Naive thymus-derived CD4-positive, alpha-beta T cell (primary cell): ENCODE results near the gene CIBAR2. TPM values are rescaled to one million over a fixed set of nuclear protein-coding genes. Genes with fewer than 3 reads are reported as not detected.

Source experiments
- ATAC-seq: fragments of 150-1000 bp; cut with Tn5 transposase; 2 replicates; pipeline ENCODE4 v1.10.0; 2021; ENCODE audit warnings: mild to moderate bottlenecking, moderate library complexity
- CTCF ChIA-PET: fragments of 350-600 bp; sonication (Branson Sonifier 250); formaldehyde crosslinking; loops from one replicate; lab custom pipeline; 2021; ENCODE audit warnings: antibody characterized with exemption; lab: Charles Lee
- POLR2A ChIA-PET: fragments of 350-600 bp; sonication (Branson Sonifier 250); formaldehyde crosslinking; loops from one replicate; lab custom pipeline; 2021; ENCODE audit warnings: antibody characterized with exemption, inconsistent platforms; lab: Charles Lee
- DNase-seq, 9 donors: peaks; one replicate each; pipeline versions ENCODE4 v3.0.0 to v3.0.0-alpha.2; 2020 to 2022; ENCODE audit warnings: mixed read lengths in 1 of 9
- H3K27ac ChIP-seq: one replicate; pipeline ENCODE4 v1.7.0; 2013; ENCODE audit warnings: mild to moderate bottlenecking, low read depth, low read length, moderate library complexity
- H3K27me3 ChIP-seq, 2 donors: one replicate each; pipeline ENCODE4 v1.7.0; 2013; ENCODE audit warnings: low read length in 2 of 2, mild to moderate bottlenecking in 2 of 2, moderate library complexity in 2 of 2; ENCODE audit not compliant: control insufficient read depth in 2 of 2, insufficient read depth in 2 of 2
- H3K36me3 ChIP-seq, 3 experiments: 1 replicate in 2 of 3; 2 replicates in 1 of 3; pipeline ENCODE4 v1.7.0; 2013; ENCODE audit warnings: low read length in 3 of 3, mild to moderate bottlenecking in 3 of 3, moderate library complexity in 1 of 3; ENCODE audit not compliant: insufficient read depth in 3 of 3, control insufficient read depth in 2 of 3
- H3K4me1 ChIP-seq, 2 donors: one replicate each; pipeline ENCODE4 v1.7.0; 2013; ENCODE audit warnings: low read length in 2 of 2, mild to moderate bottlenecking in 2 of 2, moderate library complexity in 1 of 2; ENCODE audit not compliant: control insufficient read depth in 2 of 2, insufficient read depth in 2 of 2
- H3K4me3 ChIP-seq: 2 replicates; pipeline ENCODE4 v1.7.0; 2013; ENCODE audit warnings: mild to moderate bottlenecking, low read length
- H3K9me3 ChIP-seq, 3 experiments: 1 replicate in 2 of 3; 2 replicates in 1 of 3; pipeline ENCODE4 v1.7.0; 2013; ENCODE audit warnings: low read length in 3 of 3; ENCODE audit not compliant: control insufficient read depth in 2 of 3
- H3K27ac Mint-ChIP-seq, 9 donors: one replicate each; pipeline ENCODE4 v1.8.0; 2020 to 2022; ENCODE audit warnings: mixed read lengths in 9 of 9, mild to moderate bottlenecking in 8 of 9, moderate library complexity in 5 of 9, inconsistent platforms in 2 of 9
- H3K27me3 Mint-ChIP-seq, 5 donors: one replicate each; pipeline ENCODE4 v1.8.0; 2021 to 2022; ENCODE audit warnings: mixed read lengths in 5 of 5, mild to moderate bottlenecking in 1 of 5
- H3K36me3 Mint-ChIP-seq, 5 donors: one replicate each; pipeline ENCODE4 v1.8.0; 2020 to 2022; ENCODE audit warnings: mixed read lengths in 5 of 5, mild to moderate bottlenecking in 3 of 5, inconsistent platforms in 1 of 5
- H3K4me1 Mint-ChIP-seq, 7 donors: one replicate each; pipeline ENCODE4 v1.8.0; 2020 to 2022; ENCODE audit warnings: mixed read lengths in 7 of 7, mild to moderate bottlenecking in 3 of 7, inconsistent platforms in 1 of 7
- H3K4me3 Mint-ChIP-seq, 10 donors: one replicate each; pipeline ENCODE4 v1.8.0; 2020 to 2022; ENCODE audit warnings: mild to moderate bottlenecking in 10 of 10, mixed read lengths in 10 of 10, moderate library complexity in 6 of 10, inconsistent platforms in 2 of 10
- H3K9me3 Mint-ChIP-seq, 11 donors: one replicate each; pipeline ENCODE4 v1.8.0; 2020 to 2022; ENCODE audit warnings: mixed read lengths in 11 of 11, mild to moderate bottlenecking in 4 of 11, inconsistent platforms in 1 of 11, moderate library complexity in 1 of 11
- intact Hi-C, 2 donors: fragments of 100-400 bp; cut with micrococcal nuclease; formaldehyde crosslinking; loops; one replicate each; pipeline ENCODE4 v1.15.1; 2023
- polyA plus RNA-seq, 2 donors: library from polyadenylated mRNA; unstranded; fragments of 300-500 nt; fragmentation: Illumina TruSeq; gene quantifications; one replicate each; pipeline ENCODE4 v1.2.3, GENCODE V29; 2021
- total RNA-seq, 6 experiments: library from RNA in 5 of 6; stranded (reverse) in 5 of 6; gene quantifications; 1 replicate in 5 of 6; 2 replicates in 1 of 6; pipeline ENCODE4 v1.2.3 and lab custom pipeline; 2021 to 2026

CIBAR2 gene
- total and polyA plus RNA-seq, 7 experiments from 2014 or later, result not detected

- H3K27ac Mint-ChIP-seq, result peak overlapping the region; percentile 54 to 96 (median 90)
- DNase-seq (peak in 6 of 9 donors; percentile 16 to 54 (median 46)), ATAC-seq (peak; percentile 87)
- no peaks in the 10 kb centered on the region for H3K9me3 Mint-ChIP-seq
- Histone ChIP-seq H3K36me3 (no peaks in the 10 kb centered on the region), H3K27ac (peak overlapping the region; percentile 49), H3K27me3 (no peaks in the 10 kb centered on the region), H3K4me3 (no peak overlapping the region), H3K9me3 (no peaks in the 10 kb centered on the region), H3K4me1 (peaks cover 26 to 40% of the 10 kb centered on the region in 2 donors)
- H3K4me1 Mint-ChIP-seq, result peaks cover 16 to 50% (median 47%) of the 10 kb centered on the region in 7 donors
- intact Hi-C loops, result loop anchor here in 1 of 2 donors (1.0 kb wide), 1 partner anchor 10 kb away; no protein-coding TSS in a partner anchor
- peak overlapping the region; percentile 16 to 80 (median 72) for H3K4me3 Mint-ChIP-seq
- no peaks in the 10 kb centered on the region for H3K36me3 Mint-ChIP-seq
- H3K27me3 Mint-ChIP-seq, result no peaks in the 10 kb centered on the region
- ChIA-PET CTCF (interaction anchor here (0.6 to 2.1 kb wide), 5 partner anchors 10 to 138 kb away, joined by 6 to 9 read pairs (median 8); partner anchors contain the start of gene KIAA0513), POLR2A (interaction anchor here (0.6 to 1.9 kb wide), 7 partner anchors 10 to 466 kb away, joined by 3 to 7 read pairs (median 4); partner anchors contain the start of gene KIAA0513)
Measured at GRCh38 chr16:85104821-85105391, 7.4 kb downstream of the CIBAR2 start.

- ATAC-seq (no peak), DNase-seq (no peak)
- H3K27me3 Mint-ChIP-seq, result no peaks in the 10 kb centered on the region
- no peaks in the 10 kb centered on the region for H3K27me3 ChIP-seq
- H3K4me1 Mint-ChIP-seq, result peaks cover 16 to 48% (median 45%) of the 10 kb centered on the region in 7 donors
- no peaks in the 10 kb centered on the region for H3K36me3 ChIP-seq
- H3K4me1 ChIP-seq, result peaks cover 26 to 42% of the 10 kb centered on the region in 2 donors
- ChIA-PET CTCF (interaction anchor here (1.1 to 2.1 kb wide), 4 partner anchors 11 to 77 kb away, joined by 6 to 9 read pairs (median 8); partner anchors contain the start of gene KIAA0513), POLR2A (interaction anchor here (1.0 to 1.9 kb wide), 3 partner anchors 9 to 76 kb away, joined by 5 to 7 read pairs (median 6); partner anchors contain the start of gene KIAA0513)
- peak overlapping the region in 8 of 9 donors; percentile 77 to 96 (median 90) for H3K27ac Mint-ChIP-seq
- H3K9me3 ChIP-seq, result no peaks in the 10 kb centered on the region
- intact Hi-C loops, result no loop called here
- no peak overlapping the region for H3K4me3 ChIP-seq
- H3K9me3 Mint-ChIP-seq, result no peaks in the 10 kb centered on the region
- H3K27ac ChIP-seq, result peak overlapping the region; percentile 36
- H3K4me3 Mint-ChIP-seq, result peak overlapping the region in 6 of 10 donors; percentile 9 to 74 (median 58)
- no peaks in the 10 kb centered on the region for H3K36me3 Mint-ChIP-seq
Measured at GRCh38 chr16:85104147-85104546, 8.1 kb downstream of the CIBAR2 start.

- ChIA-PET CTCF (interaction anchor here (0.5 to 2.1 kb wide), 4 partner anchors 12 to 56 kb away, joined by 3 to 9 read pairs (median 3); no protein-coding TSS in a partner anchor), POLR2A (interaction anchor here (1.2 to 1.9 kb wide), 2 partner anchors 75 to 92 kb away, joined by 6 to 7 read pairs; partner anchors contain the start of genes KIAA0513 and ZDHHC7)
- no peaks in the 10 kb centered on the region for H3K36me3 Mint-ChIP-seq
- H3K4me3 Mint-ChIP-seq, result peak overlapping the region; percentile 3 to 74 (median 48)
- no peaks in the 10 kb centered on the region for H3K27me3 ChIP-seq
- H3K4me3 ChIP-seq, result no peak overlapping the region
- H3K36me3 ChIP-seq, result no peaks in the 10 kb centered on the region
- no peaks in the 10 kb centered on the region for H3K27me3 Mint-ChIP-seq
- intact Hi-C loops, result no loop called here
- H3K27ac ChIP-seq, result peak overlapping the region; percentile 36
- ATAC-seq, result peak; percentile 19
- H3K9me3 Mint-ChIP-seq, result no peaks in the 10 kb centered on the region
- H3K4me1 Mint-ChIP-seq, result peaks cover 21 to 48% (median 45%) of the 10 kb centered on the region in 7 donors
- peaks cover 26 to 42% of the 10 kb centered on the region in 2 donors for H3K4me1 ChIP-seq
- no peaks in the 10 kb centered on the region for H3K9me3 ChIP-seq
- H3K27ac Mint-ChIP-seq, result peak overlapping the region in 8 of 9 donors; percentile 73 to 94 (median 86)
- DNase-seq, result no peak
Measured at GRCh38 chr16:85103114-85104079, 8.9 kb downstream of the CIBAR2 start.

GRCh38 chr16:85101956-85102630 lies 10.2 kb downstream of the CIBAR2 start:
- intact Hi-C loops, result no loop called here
- no peaks in the 10 kb centered on the region for H3K9me3 Mint-ChIP-seq
- no peaks in the 10 kb centered on the region for H3K27me3 Mint-ChIP-seq
- H3K36me3 Mint-ChIP-seq, result no peaks in the 10 kb centered on the region
- Histone ChIP-seq H3K27ac (no peak overlapping the region), H3K4me3 (no peak overlapping the region), H3K36me3 (no peaks in the 10 kb centered on the region), H3K9me3 (no peaks in the 10 kb centered on the region), H3K4me1 (peaks cover 26 to 42% of the 10 kb centered on the region in 2 donors), H3K27me3 (no peaks in the 10 kb centered on the region)
- peak overlapping the region in 6 of 9 donors; percentile 29 to 91 (median 86) for H3K27ac Mint-ChIP-seq
- ChIA-PET POLR2A (interaction anchor here (0.7 kb wide), 1 partner anchor 10 kb away, joined by 3 read pairs; no protein-coding TSS in a partner anchor), CTCF (interaction anchor here (0.6 to 1.6 kb wide), 3 partner anchors 11 to 67 kb away, joined by 3 read pairs; no protein-coding TSS in a partner anchor)
- ATAC-seq (no peak), DNase-seq (no peak)
- peak overlapping the region in 1 of 10 donors; percentile 32 for H3K4me3 Mint-ChIP-seq
- H3K4me1 Mint-ChIP-seq, result peaks cover 15 to 48% (median 45%) of the 10 kb centered on the region in 7 donors

GRCh38 chr16:85100265-85100664 lies 12.0 kb downstream of the CIBAR2 start:
- Histone ChIP-seq H3K4me3 (no peak overlapping the region), H3K36me3 (no peaks in the 10 kb centered on the region), H3K4me1 (peaks cover 23 to 38% of the 10 kb centered on the region in 2 donors), H3K27me3 (no peaks in the 10 kb centered on the region), H3K27ac (no peak overlapping the region), H3K9me3 (no peaks in the 10 kb centered on the region)
- intact Hi-C loops, result no loop called here
- peaks cover 15 to 40% (median 35%) of the 10 kb centered on the region in 7 donors for H3K4me1 Mint-ChIP-seq
- no peaks in the 10 kb centered on the region for H3K9me3 Mint-ChIP-seq
- peak overlapping the region in 2 of 9 donors; percentile 4 to 36 for H3K27ac Mint-ChIP-seq
- ChIA-PET POLR2A (no interaction called here), CTCF (no interaction called here)
- no peaks in the 10 kb centered on the region for H3K36me3 Mint-ChIP-seq
- ATAC-seq, result no peak
- no peaks in the 10 kb centered on the region for H3K27me3 Mint-ChIP-seq
- H3K4me3 Mint-ChIP-seq, result no peak overlapping the region
- no peak for DNase-seq
